ENCODE measurements around the gene ADCY3.

The ADCY3 gene

DNA sequence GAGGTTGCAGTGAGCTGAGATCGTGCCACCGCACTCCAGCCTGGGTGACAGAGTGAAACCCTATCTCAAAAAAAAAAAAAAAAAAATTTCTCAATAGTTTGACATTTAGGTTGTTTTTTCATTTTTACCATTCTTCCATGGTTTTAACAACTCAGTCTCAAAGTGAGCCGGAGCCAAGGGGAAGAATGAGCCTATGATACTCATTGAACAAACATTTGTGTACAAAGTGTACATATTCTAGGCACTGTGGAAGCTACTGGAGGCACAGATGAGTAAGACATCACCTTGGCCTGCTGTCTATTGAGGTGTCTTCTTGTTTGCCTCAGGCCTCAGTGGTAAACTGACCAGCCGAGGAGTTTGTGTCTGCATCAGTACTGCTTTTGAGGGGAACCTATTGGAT, 104.9 kb downstream of the ADCY3 start:
- no peaks in the 10 kb centered on the region for H3K9me3 ChIP-seq (ENCODE audit: insufficient read depth, low read depth, low read length)
- no peak overlapping the region for H3K4me3 ChIP-seq (ENCODE audit: low read length, poor library complexity, severe bottlenecking)
- H3K4me1 ChIP-seq (ENCODE audit: insufficient read depth, low read length, poor library complexity, severe bottlenecking), result no peaks in the 10 kb centered on the region
- no peak overlapping the region for H3K9ac ChIP-seq (ENCODE audit: low read depth, low read length, poor library complexity, severe bottlenecking)
- peaks cover 45% of the 10 kb centered on the region for H3K79me2 ChIP-seq (ENCODE audit: insufficient read depth, low read length)
- no peaks in the 10 kb centered on the region for H3K27me3 ChIP-seq (ENCODE audit: insufficient read depth, low read length, poor library complexity, severe bottlenecking)
- no peak overlapping the region for H2AFZ ChIP-seq (ENCODE audit: low read length)
- H3F3A ChIP-seq (ENCODE audit: low read depth), result no peaks in the 10 kb centered on the region
- TF ChIP-seq CTCF (conservative IDR thresholded peaks at IDR 0.05; ENCODE audit: low read length) (no peak), EZH2phosphoT487 (IDR thresholded peaks at IDR 0.05; ENCODE audit: borderline replicate concordance) (no peak)
- H3K4me2 ChIP-seq (ENCODE audit: low read depth, low read length, poor library complexity, severe bottlenecking), result no peak overlapping the region
- no peaks in the 10 kb centered on the region for H4K20me1 ChIP-seq (ENCODE audit: insufficient read depth, low read length, poor library complexity, severe bottlenecking)
- peaks cover 72% of the 10 kb centered on the region for H3K36me3 ChIP-seq (ENCODE audit: insufficient read depth, low read length)
- H3K9me2 ChIP-seq (replicated peaks; ENCODE audit: low read depth, low read length), result no peaks in the 10 kb centered on the region

- Histone ChIP-seq H3K36me3 (ENCODE audit: insufficient read depth, low read length) (peaks cover 69% of the 10 kb centered on the region), H3K27me3 (ENCODE audit: insufficient read depth, low read length, poor library complexity, severe bottlenecking) (no peaks in the 10 kb centered on the region), H4K20me1 (ENCODE audit: insufficient read depth, low read length, poor library complexity, severe bottlenecking) (peaks cover 2% of the 10 kb centered on the region), H3K9me3 (ENCODE audit: insufficient read depth, low read depth, low read length) (no peaks in the 10 kb centered on the region), H2AFZ (ENCODE audit: low read length) (no peak overlapping the region), H3K4me1 (ENCODE audit: insufficient read depth, low read length, poor library complexity, severe bottlenecking) (no peaks in the 10 kb centered on the region), H3K9ac (ENCODE audit: low read depth, low read length, poor library complexity, severe bottlenecking) (no peak overlapping the region), H3K9me2 (replicated peaks; ENCODE audit: low read depth, low read length) (no peaks in the 10 kb centered on the region), H3K4me2 (ENCODE audit: low read depth, low read length, poor library complexity, severe bottlenecking) (no peak overlapping the region), H3K79me2 (ENCODE audit: insufficient read depth, low read length) (peaks cover 51% of the 10 kb centered on the region), H3K4me3 (ENCODE audit: low read length, poor library complexity, severe bottlenecking) (no peak overlapping the region), H3F3A (ENCODE audit: low read depth) (no peaks in the 10 kb centered on the region)
- TF ChIP-seq EZH2phosphoT487 (IDR thresholded peaks at IDR 0.05; ENCODE audit: borderline replicate concordance) (no peak), CTCF (conservative IDR thresholded peaks at IDR 0.05; ENCODE audit: low read length) (no peak)
These were observed 105.5 kb downstream of the ADCY3 start for GRCh38 chr2:24814516-24814915.

DNA sequence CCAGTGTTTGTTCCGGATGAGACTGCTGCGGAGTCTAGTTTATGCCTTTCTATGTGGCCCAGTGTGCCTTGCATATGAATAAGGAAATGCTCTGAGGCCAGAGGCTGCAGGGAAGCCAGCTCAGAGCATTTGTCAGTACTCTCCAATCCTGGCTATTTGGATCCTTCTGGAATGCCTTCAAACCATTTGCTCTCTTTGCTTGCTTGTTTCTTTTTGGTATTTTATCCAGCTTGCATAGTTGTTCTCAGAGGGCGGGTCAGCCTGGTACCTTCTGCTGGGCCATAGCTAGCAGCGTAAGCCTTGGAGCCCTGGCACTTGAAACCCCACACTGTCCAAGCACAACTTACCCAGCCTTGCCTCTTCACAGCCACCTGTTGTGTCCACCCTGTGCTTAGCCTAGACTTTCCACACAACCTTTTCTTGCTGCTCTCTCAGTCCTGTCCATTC, 106.3 kb downstream of the ADCY3 start:
- H3K4me3 ChIP-seq (ENCODE audit: low read length, poor library complexity, severe bottlenecking), result no peak overlapping the region
- peaks cover 8% of the 10 kb centered on the region for H4K20me1 ChIP-seq (ENCODE audit: insufficient read depth, low read length, poor library complexity, severe bottlenecking)
- H3K36me3 ChIP-seq (ENCODE audit: insufficient read depth, low read length), result peaks cover 62% of the 10 kb centered on the region
- no peak for TF ChIP-seq CTCF (conservative IDR thresholded peaks at IDR 0.05; ENCODE audit: low read length)
- TF ChIP-seq EZH2phosphoT487 (IDR thresholded peaks at IDR 0.05; ENCODE audit: borderline replicate concordance), result no peak
- H3K27me3 ChIP-seq (ENCODE audit: insufficient read depth, low read length, poor library complexity, severe bottlenecking), result no peaks in the 10 kb centered on the region
- no peaks in the 10 kb centered on the region for H3K9me3 ChIP-seq (ENCODE audit: insufficient read depth, low read depth, low read length)
- H3K4me2 ChIP-seq (ENCODE audit: low read depth, low read length, poor library complexity, severe bottlenecking), result no peak overlapping the region
- no peaks in the 10 kb centered on the region for H3K9me2 ChIP-seq (replicated peaks; ENCODE audit: low read depth, low read length)
- H3K9ac ChIP-seq (ENCODE audit: low read depth, low read length, poor library complexity, severe bottlenecking), result no peak overlapping the region
- peaks cover 59% of the 10 kb centered on the region for H3K79me2 ChIP-seq (ENCODE audit: insufficient read depth, low read length)
- H2AFZ ChIP-seq (ENCODE audit: low read length), result no peak overlapping the region
- H3F3A ChIP-seq (ENCODE audit: low read depth), result no peaks in the 10 kb centered on the region
- H3K4me1 ChIP-seq (ENCODE audit: insufficient read depth, low read length, poor library complexity, severe bottlenecking), result no peaks in the 10 kb centered on the region

All from Loucy (cell line).